GM10266 (cell line): ENCODE measurements around the gene PAK4.
A peak's percentile ranks its signal among the peaks of the same experiment; 100 is the strongest.
"Not testable (repeated sequence)": the region's sequence is repeated elsewhere in the genome, so short reads cannot be mapped to it uniquely, and the experiment has no call there.

ENCODE experiments used
- DNase-seq: peaks from one replicate; pipeline ENCODE4 v3.0.0; 2012; ENCODE audit errors: extremely low spot score
- TF ChIP-seq, protein P1 (sequence below): IDR thresholded peaks from 2 replicates; pipeline ENCODE4 v1.5.1; 2012; ENCODE audit warnings: mild to moderate bottlenecking, low read depth; ENCODE audit not compliant: control insufficient read depth, insufficient read depth; ENCODE audit errors: missing control alignments

The PAK4 gene

GRCh38 chr19:39218230-39219007 lies 92.8 kb downstream of the PAK4 start:
- TF ChIP-seq, protein P1, sequence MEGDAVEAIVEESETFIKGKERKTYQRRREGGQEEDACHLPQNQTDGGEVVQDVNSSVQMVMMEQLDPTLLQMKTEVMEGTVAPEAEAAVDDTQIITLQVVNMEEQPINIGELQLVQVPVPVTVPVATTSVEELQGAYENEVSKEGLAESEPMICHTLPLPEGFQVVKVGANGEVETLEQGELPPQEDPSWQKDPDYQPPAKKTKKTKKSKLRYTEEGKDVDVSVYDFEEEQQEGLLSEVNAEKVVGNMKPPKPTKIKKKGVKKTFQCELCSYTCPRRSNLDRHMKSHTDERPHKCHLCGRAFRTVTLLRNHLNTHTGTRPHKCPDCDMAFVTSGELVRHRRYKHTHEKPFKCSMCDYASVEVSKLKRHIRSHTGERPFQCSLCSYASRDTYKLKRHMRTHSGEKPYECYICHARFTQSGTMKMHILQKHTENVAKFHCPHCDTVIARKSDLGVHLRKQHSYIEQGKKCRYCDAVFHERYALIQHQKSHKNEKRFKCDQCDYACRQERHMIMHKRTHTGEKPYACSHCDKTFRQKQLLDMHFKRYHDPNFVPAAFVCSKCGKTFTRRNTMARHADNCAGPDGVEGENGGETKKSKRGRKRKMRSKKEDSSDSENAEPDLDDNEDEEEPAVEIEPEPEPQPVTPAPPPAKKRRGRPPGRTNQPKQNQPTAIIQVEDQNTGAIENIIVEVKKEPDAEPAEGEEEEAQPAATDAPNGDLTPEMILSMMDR, result no peak
- DNase-seq, result no peak

- DNase-seq, result not testable (repeated sequence)
These were observed 93.5 kb downstream of the PAK4 start for GRCh38 chr19:39219108-39219507.

GRCh38 chr19:39223703-39224279 lies 98.2 kb downstream of the PAK4 start:
- DNase-seq, result peak; percentile 36
- TF ChIP-seq, protein P1, result no peak

- no peak for DNase-seq
These were observed 99.3 kb downstream of the PAK4 start for GRCh38 chr19:39224910-39225309.

More at GRCh38 chr19:39224910-39225309, 99.3 kb downstream of the PAK4 start:
- TF ChIP-seq, protein P1, result peak; percentile 2
